A549 (cell line): ENCODE data around the gene LMX1B. TPM values are rescaled to one million over a fixed set of nuclear protein-coding genes. Genes with fewer than 3 reads are reported as not detected.

Experiments
- ATAC-seq, 2 experiments: fragments of 200-7000 bp in 1 of 2; fragments of >200 bp in 1 of 2; cut with Nextera tagmentation in 1 of 2; cut with Tn5 transposase in 1 of 2; 3 replicates each; pipeline versions ENCODE4 v1.8.0 to v1.9.1; 2018 to 2020; ENCODE audit warnings: mild to moderate bottlenecking in 1 of 2, moderate library complexity in 1 of 2
- CTCF ChIA-PET: fragments of 300-600 bp; sonication (Branson Sonifier 250); formaldehyde crosslinking; extraction: SDS; loops from one replicate; lab custom pipeline; 2021; ENCODE audit warnings: antibody characterized with exemption, inconsistent platforms; lab: Yijun Ruan, JAX
- POLR2A ChIA-PET: fragments of 350-600 bp; formaldehyde crosslinking; extraction: SDS; loops from one replicate; lab custom pipeline; 2021; ENCODE audit warnings: antibody characterized with exemption, inconsistent platforms; lab: Yijun Ruan, JAX
- DNase-seq, 2 experiments: peaks; one replicate each; pipeline versions ENCODE4 v3.0.0 to v3.0.0-alpha.2; 2011 to 2016; ENCODE audit warnings: low read depth in 1 of 2, low spot score in 1 of 2
- FAIRE-seq: peaks from 2 replicates; lab custom pipeline; 2011; peaks lifted over from hg19 to GRCh38; lab: Jason Lieb, UNC
- H3K27ac ChIP-seq, 2 experiments: fragments of >200 bp; sonication (Bioruptor Twin); formaldehyde crosslinking; 3 replicates each; pipeline ENCODE4 v1.5.1; 2016 to 2017
- H3K4me1 ChIP-seq: fragments of >200 bp; sonication (Bioruptor Twin); formaldehyde crosslinking; 3 replicates; pipeline ENCODE4 v1.6.1; 2016
- H3K4me2 ChIP-seq: fragments of >200 bp; sonication (Bioruptor Twin); formaldehyde crosslinking; 3 replicates; pipeline ENCODE4 v1.6.1; 2016
- H3K4me3 ChIP-seq: fragments of >200 bp; sonication (Bioruptor Twin); formaldehyde crosslinking; 3 replicates; pipeline ENCODE4 v1.5.1; 2016
- H3K9me3 ChIP-seq: fragments of >200 bp; sonication (Bioruptor Twin); formaldehyde crosslinking; 3 replicates; pipeline ENCODE4 v1.6.1; 2016
- BCL3 ChIP-seq: fragments of >200 bp; sonication (Bioruptor Twin); formaldehyde crosslinking; IDR thresholded peaks from 3 replicates; pipeline ENCODE4 v1.6.1; 2016
- BHLHE40 ChIP-seq: IDR thresholded peaks from 2 replicates; pipeline ENCODE4 v1.6.1; 2012; ENCODE audit warnings: low read depth, low read length, inconsistent platforms
- CBX2 ChIP-seq: fragments of 200-600 bp; sonication (generic); IDR thresholded peaks from 2 replicates; pipeline ENCODE4 v1.6.1; 2016; ENCODE audit warnings: low read depth, mild to moderate bottlenecking, borderline replicate concordance
- EHMT2 ChIP-seq: fragments of 200-600 bp; sonication (generic); IDR thresholded peaks from 2 replicates; pipeline ENCODE4 v1.6.1; 2016; ENCODE audit warnings: antibody characterized with exemption, low read depth, mild to moderate bottlenecking, moderate library complexity
- EP300 ChIP-seq, 2 experiments: fragments of >200 bp; sonication (Bioruptor Twin); formaldehyde crosslinking; IDR thresholded peaks; 2 replicates in 1 of 2; 3 replicates in 1 of 2; pipeline ENCODE4 v1.6.1; 2016 to 2017
- ESRRA ChIP-seq: fragments of 150-350 bp; IDR thresholded peaks from 2 replicates; pipeline ENCODE4 v1.6.1; 2014; ENCODE audit warnings: mild to moderate bottlenecking, low read length, borderline replicate concordance
- FOSB ChIP-seq: fragments of 250-450 bp; sonication (Bioruptor Pico); IDR thresholded peaks from 2 replicates; pipeline ENCODE4 v1.5.0; 2020; ENCODE audit warnings: mild to moderate bottlenecking, moderate library complexity
- FOSL2 ChIP-seq, 2 experiments: fragments of 450-650 bp in 1 of 2; fragments of >200 bp in 1 of 2; sonication (Bioruptor Twin) in 1 of 2; formaldehyde crosslinking; IDR thresholded peaks; 2 replicates each; pipeline versions ENCODE4 v1.5.0 to v1.6.1; 2016 to 2020; ENCODE audit warnings: mild to moderate bottlenecking in 1 of 2, moderate library complexity in 1 of 2
- FOXS1 ChIP-seq: fragments of 250-450 bp; sonication (Bioruptor Pico); IDR thresholded peaks from 2 replicates; pipeline ENCODE4 v1.5.0; 2020; ENCODE audit warnings: mild to moderate bottlenecking, moderate library complexity
- HMGXB4 ChIP-seq: fragments of 250-450 bp; sonication (Bioruptor Pico); IDR thresholded peaks from 2 replicates; pipeline ENCODE4 v1.5.0; 2021; ENCODE audit warnings: mild to moderate bottlenecking, moderate library complexity, borderline replicate concordance
- PBX3 ChIP-seq: IDR thresholded peaks from 2 replicates; pipeline ENCODE4 v1.6.1; 2012
- RARB ChIP-seq: fragments of 250-450 bp; sonication (Bioruptor Pico); IDR thresholded peaks from 2 replicates; pipeline ENCODE4 v1.8.0; 2021; ENCODE audit warnings: mild to moderate bottlenecking, moderate library complexity
- REST ChIP-seq: fragments of 200-600 bp; sonication (generic); IDR thresholded peaks from 2 replicates; pipeline ENCODE4 v1.6.1; 2016; ENCODE audit warnings: antibody characterized with exemption, mild to moderate bottlenecking, moderate library complexity
- RFX5 ChIP-seq: fragments of 450-650 bp; IDR thresholded peaks from 2 replicates; pipeline ENCODE4 v1.7.1; 2014; ENCODE audit warnings: antibody characterized with exemption, mild to moderate bottlenecking, moderate library complexity
- SMC3 ChIP-seq: fragments of >200 bp; sonication (Bioruptor Twin); formaldehyde crosslinking; IDR thresholded peaks from 3 replicates; pipeline ENCODE4 v1.6.1; 2018; ENCODE audit warnings: inconsistent platforms
- TP53 ChIP-seq: fragments of 250-450 bp; sonication (Bioruptor Pico); IDR thresholded peaks from 2 replicates; pipeline ENCODE4 v1.5.0; 2021; ENCODE audit warnings: mild to moderate bottlenecking, moderate library complexity
- ZFP36 ChIP-seq: fragments of 450-650 bp; IDR thresholded peaks from 2 replicates; pipeline ENCODE4 v1.6.1; 2014; ENCODE audit warnings: borderline replicate concordance; ENCODE audit not compliant: partially characterized antibody
- WGBS: methylation state at CpG from one replicate; pipeline ENCODE4 v1.1.6; 2017; ENCODE audit errors: missing lambda C conversion rate; 5-methylcytosine and 5-hydroxymethylcytosine counted together
- polyA plus RNA-seq, 4 experiments: library from polyadenylated mRNA; depleted of rRNA in 3 of 4; stranded (reverse); fragments of >200 nt; fragmentation: RNase III in 1 of 4; extraction: RNeasy Plus Mini Kit Qiagen cat#74134 plus additional on column Dnase treatment in 1 of 4; gene quantifications; 2 replicates in 3 of 4; 3 replicates in 1 of 4; pipeline ENCODE4 v1.2.3, GENCODE V29; 2011 to 2017
- TF ChIP-seq, protein P1 (sequence below): fragments of 450-650 bp; IDR thresholded peaks from 2 replicates; pipeline ENCODE4 v1.6.1; 2014; ENCODE audit warnings: antibody characterized with exemption
- TF ChIP-seq, protein P2 (sequence below): fragments of 250-450 bp; sonication (Bioruptor Pico); IDR thresholded peaks from 2 replicates; pipeline ENCODE4 v1.5.0; 2020; ENCODE audit warnings: low read depth, mild to moderate bottlenecking, moderate library complexity

Gene LMX1B
- polyA plus RNA-seq, 2 of the 4 experiments (the other 2 are of a cell fraction) = 0.41 to 0.56 TPM

DNA sequence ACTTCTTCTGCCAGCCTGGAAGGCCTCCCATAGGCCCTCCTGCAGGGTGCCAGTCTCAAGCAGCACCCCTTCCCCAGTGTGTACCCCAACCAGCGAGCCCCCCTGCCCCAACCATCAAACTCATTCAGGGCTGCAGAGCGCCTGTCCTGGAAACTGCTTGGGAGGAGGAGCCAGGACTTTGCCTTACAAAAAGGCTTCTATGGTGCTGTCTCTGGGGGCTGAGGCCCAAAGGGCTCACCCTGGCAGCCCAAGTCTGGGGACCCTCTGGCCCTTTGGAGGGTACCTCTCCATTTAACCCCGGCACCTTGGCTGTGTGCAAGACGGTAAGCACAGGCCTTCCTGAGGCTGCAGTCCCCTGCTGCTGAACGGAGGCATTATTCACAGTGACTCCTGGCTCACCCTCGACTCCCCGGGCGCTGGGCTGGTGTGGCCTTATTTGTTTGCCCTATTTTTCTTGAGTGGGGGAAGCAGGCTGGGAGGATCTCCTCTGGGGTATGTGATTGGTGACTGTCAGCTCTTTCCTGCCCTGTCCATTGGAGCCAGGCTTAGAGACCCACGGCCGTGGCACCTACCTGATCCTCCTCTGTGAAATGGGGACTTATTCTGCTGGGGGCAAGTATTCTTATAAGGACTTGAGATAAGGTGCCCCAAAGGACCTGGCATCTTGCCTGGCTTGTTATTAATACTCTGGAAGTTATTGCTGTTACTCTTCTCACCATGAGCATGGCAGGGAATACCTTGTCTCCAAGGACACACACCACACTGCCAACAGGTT, 5.8 kb downstream of the LMX1B start:
- 83% methylated on average over 9 of the region's 10 CpGs for WGBS
- no peaks in the 10 kb centered on the region for H3K4me1 ChIP-seq
- no peak overlapping the region for H3K4me2 ChIP-seq
- no peaks in the 10 kb centered on the region for H3K9me3 ChIP-seq
- POLR2A ChIA-PET = no interaction called here
- CTCF ChIA-PET = interaction anchor here (1.4 to 1.6 kb wide), 4 partner anchors 10 to 71 kb away, joined by 3 to 4 read pairs (median 4); no protein-coding TSS in a partner anchor
- DNase-seq = no peak
- no peak overlapping the region for H3K27ac ChIP-seq
- TF ChIP-seq BHLHE40 = no peak
- TF ChIP-seq ZFP36 = no peak
- TF ChIP-seq PBX3 = no peak
- TF ChIP-seq FOXS1 = no peak
- no peak for TF ChIP-seq BCL3
- no peak for TF ChIP-seq ESRRA
- no peak for TF ChIP-seq HMGXB4
- no peak for TF ChIP-seq FOSB (CRISPR knock-in tag)
- TF ChIP-seq TP53 (CRISPR knock-in tag) = no peak
- TF ChIP-seq FOSL2 (IDR thresholded peaks at IDR 0.05) = no peak
- no peak for TF ChIP-seq FOSL2 (CRISPR knock-in tag; IDR thresholded peaks at IDR 0.05)
- TF ChIP-seq EHMT2 = no peak
- no peak for TF ChIP-seq CBX2
- TF ChIP-seq, protein P1, sequence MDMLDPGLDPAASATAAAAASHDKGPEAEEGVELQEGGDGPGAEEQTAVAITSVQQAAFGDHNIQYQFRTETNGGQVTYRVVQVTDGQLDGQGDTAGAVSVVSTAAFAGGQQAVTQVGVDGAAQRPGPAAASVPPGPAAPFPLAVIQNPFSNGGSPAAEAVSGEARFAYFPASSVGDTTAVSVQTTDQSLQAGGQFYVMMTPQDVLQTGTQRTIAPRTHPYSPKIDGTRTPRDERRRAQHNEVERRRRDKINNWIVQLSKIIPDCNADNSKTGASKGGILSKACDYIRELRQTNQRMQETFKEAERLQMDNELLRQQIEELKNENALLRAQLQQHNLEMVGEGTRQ = no peak
- no peak for TF ChIP-seq RARB (CRISPR knock-in tag)
- no peak for TF ChIP-seq RFX5
- TF ChIP-seq EP300 (IDR thresholded peaks at IDR 0.05) = no peak
- TF ChIP-seq REST = no peak
- TF ChIP-seq, protein P2, sequence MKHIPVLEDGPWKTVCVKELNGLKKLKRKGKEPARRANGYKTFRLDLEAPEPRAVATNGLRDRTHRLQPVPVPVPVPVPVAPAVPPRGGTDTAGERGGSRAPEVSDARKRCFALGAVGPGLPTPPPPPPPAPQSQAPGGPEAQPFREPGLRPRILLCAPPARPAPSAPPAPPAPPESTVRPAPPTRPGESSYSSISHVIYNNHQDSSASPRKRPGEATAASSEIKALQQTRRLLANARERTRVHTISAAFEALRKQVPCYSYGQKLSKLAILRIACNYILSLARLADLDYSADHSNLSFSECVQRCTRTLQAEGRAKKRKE = no peak
- no peak for TF ChIP-seq SMC3
- TF ChIP-seq, all 56 proteins: peak for 0
- H3K4me3 ChIP-seq = no peak overlapping the region
- no peak for FAIRE-seq
- no peak for ATAC-seq
